Lower lobe of right lung (tissue), 2 donors: ENCODE results near the gene CAMKMT. TPM values are rescaled to one million over a fixed set of nuclear protein-coding genes. Genes with fewer than 3 reads are reported as not detected.

Source experiments
- ATAC-seq, 2 donors: fragments of 200-7000 bp; cut with Tn5 transposase; one replicate each; pipeline ENCODE4 v1.9.1; 2020 to 2022; ENCODE audit warnings: mild to moderate bottlenecking in 2 of 2, moderate library complexity in 2 of 2
- DNase-seq: peaks from one replicate; pipeline ENCODE4 v3.0.0-alpha.2; 2020
- H3K27ac ChIP-seq: fragments of 200-600 bp; one replicate; pipeline ENCODE4 v1.8.0; 2022
- H3K27me3 ChIP-seq: fragments of 200-600 bp; one replicate; pipeline ENCODE4 v1.8.0; 2022; ENCODE audit warnings: low read depth
- H3K36me3 ChIP-seq: fragments of 200-600 bp; one replicate; pipeline ENCODE4 v1.8.0; 2022; ENCODE audit warnings: mild to moderate bottlenecking
- H3K4me1 ChIP-seq: fragments of 200-600 bp; one replicate; pipeline ENCODE4 v1.8.0; 2022
- H3K4me3 ChIP-seq: fragments of 200-600 bp; one replicate; pipeline ENCODE4 v1.8.0; 2022; ENCODE audit warnings: mild to moderate bottlenecking
- H3K9me3 ChIP-seq: fragments of 200-600 bp; one replicate; pipeline ENCODE4 v1.8.0; 2022
- intact Hi-C: fragments of 100-400 bp; cut with DNase I; formaldehyde crosslinking; loops from one replicate; pipeline ENCODE4 v1.11.0; 2022
- total RNA-seq: library from RNA; stranded (reverse); fragmentation: NEBNext Ultra II Directional; extraction: Animal tissue kit (Norgen Biotek cat#: 25700); gene quantifications from one replicate; pipeline ENCODE4 v1.2.1, GENCODE V29; 2021
- TF ChIP-seq, protein P1 (sequence below): fragments of 200-600 bp; IDR thresholded peaks from one replicate; pipeline ENCODE4 v1.8.0; 2022; ENCODE audit warnings: antibody characterized with exemption, mild to moderate bottlenecking
- donor health status: DM: no; HTN: yes; CAD: no; lungs with severe emphysema.

Gene CAMKMT
- total RNA-seq, 1 donor from 2014 or later: 10.5 TPM

DNA sequence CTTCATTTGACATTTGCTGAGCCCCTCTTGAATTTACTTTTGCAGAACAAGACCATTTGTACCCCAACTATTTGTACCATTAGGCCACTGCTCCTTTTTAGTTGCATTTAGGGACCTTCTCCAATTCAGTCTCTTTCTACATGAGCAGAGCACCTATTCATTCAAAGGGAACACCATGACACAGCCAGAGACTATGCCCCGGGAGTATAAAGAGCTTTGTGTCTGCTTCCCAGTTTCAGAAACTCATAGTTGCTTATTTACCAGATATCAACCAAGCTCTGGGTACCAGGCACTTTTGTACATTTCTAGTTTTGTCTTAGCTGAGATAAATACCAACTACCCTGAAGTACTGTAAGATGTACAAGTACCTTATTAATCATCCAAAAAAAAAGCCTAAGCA lies 310.7 kb downstream of the CAMKMT start:
- no peak for DNase-seq
- Histone ChIP-seq H3K27me3 (no peaks in the 10 kb centered on the region), H3K36me3 (no peaks in the 10 kb centered on the region), H3K9me3 (no peaks in the 10 kb centered on the region), H3K4me1 (no peaks in the 10 kb centered on the region), H3K27ac (no peak overlapping the region), H3K4me3 (no peak overlapping the region)
- TF ChIP-seq, protein P1, sequence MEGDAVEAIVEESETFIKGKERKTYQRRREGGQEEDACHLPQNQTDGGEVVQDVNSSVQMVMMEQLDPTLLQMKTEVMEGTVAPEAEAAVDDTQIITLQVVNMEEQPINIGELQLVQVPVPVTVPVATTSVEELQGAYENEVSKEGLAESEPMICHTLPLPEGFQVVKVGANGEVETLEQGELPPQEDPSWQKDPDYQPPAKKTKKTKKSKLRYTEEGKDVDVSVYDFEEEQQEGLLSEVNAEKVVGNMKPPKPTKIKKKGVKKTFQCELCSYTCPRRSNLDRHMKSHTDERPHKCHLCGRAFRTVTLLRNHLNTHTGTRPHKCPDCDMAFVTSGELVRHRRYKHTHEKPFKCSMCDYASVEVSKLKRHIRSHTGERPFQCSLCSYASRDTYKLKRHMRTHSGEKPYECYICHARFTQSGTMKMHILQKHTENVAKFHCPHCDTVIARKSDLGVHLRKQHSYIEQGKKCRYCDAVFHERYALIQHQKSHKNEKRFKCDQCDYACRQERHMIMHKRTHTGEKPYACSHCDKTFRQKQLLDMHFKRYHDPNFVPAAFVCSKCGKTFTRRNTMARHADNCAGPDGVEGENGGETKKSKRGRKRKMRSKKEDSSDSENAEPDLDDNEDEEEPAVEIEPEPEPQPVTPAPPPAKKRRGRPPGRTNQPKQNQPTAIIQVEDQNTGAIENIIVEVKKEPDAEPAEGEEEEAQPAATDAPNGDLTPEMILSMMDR: no peak
- intact Hi-C loops: no loop called here
- ATAC-seq: no peak

DNA sequence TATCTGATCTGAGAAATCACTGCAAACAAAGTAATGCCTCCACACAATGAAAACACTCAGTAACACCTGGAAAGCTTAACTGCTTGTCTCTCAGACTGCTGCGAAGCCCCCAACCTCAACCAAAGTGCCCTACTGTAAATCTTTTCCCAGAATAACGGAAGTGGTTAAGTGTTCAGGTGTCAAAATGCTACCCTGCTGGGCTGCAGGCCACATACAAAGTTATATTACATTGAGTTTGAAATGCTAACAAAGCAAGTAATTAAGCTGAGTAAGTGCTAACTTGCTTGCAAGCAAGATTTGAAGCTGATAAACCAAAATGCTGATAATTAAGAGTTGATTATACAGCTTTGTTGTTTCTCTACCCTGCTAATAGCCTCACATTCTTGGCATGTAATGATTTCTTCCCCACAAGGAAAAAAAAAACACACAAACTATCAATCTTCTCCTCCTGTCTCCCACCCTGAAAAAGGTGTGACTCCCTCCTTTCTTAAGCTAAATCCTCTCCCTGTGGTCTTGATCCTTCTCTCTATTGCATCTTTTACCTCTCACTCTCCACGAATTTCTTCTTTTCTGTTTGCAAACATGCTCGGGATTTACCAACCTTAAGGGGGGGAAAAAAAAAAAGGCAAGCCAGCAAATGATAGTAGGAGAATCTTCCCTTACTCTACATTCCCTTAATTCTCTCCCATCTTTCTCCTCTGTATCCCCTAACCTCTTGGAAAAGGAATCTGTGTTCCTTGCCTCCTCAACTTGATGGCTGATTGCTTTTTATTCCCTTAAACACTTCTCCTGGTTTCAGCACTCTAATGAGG lies 312.9 kb downstream of the CAMKMT start:
- Histone ChIP-seq H3K4me1 (no peaks in the 10 kb centered on the region), H3K4me3 (no peak overlapping the region), H3K27me3 (no peaks in the 10 kb centered on the region), H3K9me3 (no peaks in the 10 kb centered on the region), H3K36me3 (no peaks in the 10 kb centered on the region), H3K27ac (no peak overlapping the region)
- TF ChIP-seq, protein P1: no peak
- intact Hi-C loops: no loop called here
- DNase-seq (no peak), ATAC-seq (no peak)

DNA sequence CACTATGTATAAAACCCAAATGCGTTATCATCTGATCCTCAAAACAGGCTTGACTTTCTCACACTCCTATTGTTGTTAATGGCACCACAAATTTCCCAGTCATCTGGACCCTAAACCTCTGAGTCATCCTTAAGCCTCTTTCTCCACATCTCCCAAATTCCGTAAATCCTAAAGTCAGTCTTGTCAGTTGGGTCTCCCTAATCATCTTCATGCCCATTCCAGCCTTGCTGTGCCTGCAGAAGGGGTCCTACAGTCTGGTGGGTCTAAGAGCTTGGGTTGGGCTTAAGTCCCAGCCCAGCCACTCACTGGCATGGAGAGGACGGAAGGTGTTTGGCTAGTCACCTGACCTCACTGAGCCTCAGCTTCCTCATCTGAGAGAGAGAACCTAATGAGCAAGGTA lies 314.6 kb downstream of the CAMKMT start:
- no peaks in the 10 kb centered on the region for H3K4me1 ChIP-seq
- DNase-seq: no peak
- TF ChIP-seq, protein P1: no peak
- no peaks in the 10 kb centered on the region for H3K27me3 ChIP-seq
- ATAC-seq: no peak
- intact Hi-C loops: no loop called here
- H3K27ac ChIP-seq: no peak overlapping the region
- H3K4me3 ChIP-seq: no peak overlapping the region
- H3K36me3 ChIP-seq: no peaks in the 10 kb centered on the region
- no peaks in the 10 kb centered on the region for H3K9me3 ChIP-seq

DNA sequence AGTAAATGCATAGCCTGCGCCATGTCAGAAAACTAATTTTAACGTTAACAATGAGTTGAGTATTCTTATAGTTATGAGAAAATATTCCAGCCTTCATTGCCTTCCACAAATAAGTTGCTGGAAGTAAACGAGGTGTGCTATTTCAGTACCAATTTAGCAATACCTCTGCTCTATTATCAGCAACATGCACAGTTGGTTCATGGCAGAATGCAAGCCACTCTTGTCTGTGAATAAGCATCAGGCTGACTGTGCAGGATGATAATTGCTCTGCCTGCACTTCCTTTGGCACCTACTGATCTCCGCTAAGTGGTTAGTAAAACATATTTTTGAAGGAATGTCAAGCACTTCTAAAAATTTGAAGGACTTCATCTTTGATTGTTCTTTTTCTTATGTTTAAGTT lies 317.8 kb downstream of the CAMKMT start:
- H3K4me3 ChIP-seq: no peak overlapping the region
- no peak for ATAC-seq
- no peak overlapping the region for H3K27ac ChIP-seq
- H3K4me1 ChIP-seq: no peaks in the 10 kb centered on the region
- DNase-seq: no peak
- TF ChIP-seq, protein P1: no peak
- intact Hi-C loops: no loop called here
- no peaks in the 10 kb centered on the region for H3K27me3 ChIP-seq
- H3K36me3 ChIP-seq: no peaks in the 10 kb centered on the region
- no peaks in the 10 kb centered on the region for H3K9me3 ChIP-seq

DNA sequence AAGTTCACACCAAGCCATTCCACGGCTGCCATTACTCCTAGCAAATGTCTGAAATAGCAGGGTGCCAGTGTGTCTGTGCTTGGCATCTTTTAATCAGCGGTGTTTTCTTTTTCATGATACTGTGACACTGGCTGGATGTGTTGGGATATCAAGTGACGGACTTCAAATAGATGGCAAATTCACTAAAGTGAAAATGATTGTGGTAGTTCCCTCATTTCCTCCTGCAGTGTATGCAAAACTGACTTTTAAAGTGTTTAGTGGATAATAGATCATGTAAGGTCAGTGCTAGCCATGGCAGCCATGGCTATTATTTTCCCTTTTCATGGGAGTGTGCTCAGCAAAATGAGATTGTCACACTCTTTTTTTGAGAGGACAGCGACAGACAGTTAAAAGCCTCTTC lies 318.2 kb downstream of the CAMKMT start:
- Histone ChIP-seq H3K36me3 (no peaks in the 10 kb centered on the region), H3K9me3 (no peaks in the 10 kb centered on the region), H3K4me3 (no peak overlapping the region), H3K27ac (no peak overlapping the region), H3K4me1 (no peaks in the 10 kb centered on the region), H3K27me3 (no peaks in the 10 kb centered on the region)
- DNase-seq: no peak
- no peak for ATAC-seq
- intact Hi-C loops: no loop called here
- TF ChIP-seq, protein P1: no peak
